Measurements from ENCODE around the gene SLC38A6. TPM values are rescaled to one million over a fixed set of nuclear protein-coding genes. Genes with fewer than 3 reads are reported as not detected.

Gene SLC38A6
- total RNA-seq, 1 experiment from 2014 or later, result 9.3 TPM

GRCh38 chr14:61074852-61075251 is 93.8 kb downstream of the SLC38A6 start:
- no peaks in the 10 kb centered on the region for H3K36me3 ChIP-seq (ENCODE audit: control insufficient read depth, insufficient read depth, low read length)
- H3K27ac ChIP-seq (ENCODE audit: low read length), result no peak overlapping the region
- intact Hi-C loops (cut with micrococcal nuclease; ENCODE audit: unreplicated experiment), result no loop called here
- no peaks in the 10 kb centered on the region for H3K4me1 ChIP-seq (ENCODE audit: control insufficient read depth, insufficient read depth, low read length)
- no peak for ATAC-seq
- BruUV-seq (replicated peaks), result no TSS peak
- H3K27me3 ChIP-seq (ENCODE audit: control insufficient read depth, insufficient read depth, low read length), result no peaks in the 10 kb centered on the region
- in situ Hi-C loops (cut with HindIII; ENCODE audit: low pct_unique_long_range_greater_than_20kb, low sequenced_read_pairs), result no loop called here
- no peak overlapping the region for H3K4me3 ChIP-seq (ENCODE audit: low read depth in 2 of 2, low read length in 2 of 2)
- no peak for TF ChIP-seq SIN3A (IDR thresholded peaks at IDR 0.05; ENCODE audit: borderline replicate concordance, insufficient read depth, low read depth, low read length)
- H3K9me3 ChIP-seq (ENCODE audit: control insufficient read depth, insufficient read depth, low read depth, low read length), result no peaks in the 10 kb centered on the region
- DNase-seq (ENCODE audit: low read depth, low spot score), result no peak
- ChIA-PET POLR2A (interaction anchor here (0.6 kb wide), 1 partner anchor 10 kb away, joined by 4 read pairs; no protein-coding TSS in a partner anchor), CTCF (no interaction called here)

GRCh38 chr14:61076556-61076955 is 95.5 kb downstream of the SLC38A6 start:
- BruUV-seq (replicated peaks), result no TSS peak
- TF ChIP-seq SIN3A (IDR thresholded peaks at IDR 0.05; ENCODE audit: borderline replicate concordance, insufficient read depth, low read depth, low read length), result no peak
- TF ChIP-seq POLR2AphosphoS5 (IDR thresholded peaks at IDR 0.05; ENCODE audit: low read depth, low read length), result no peak
- TF ChIP-seq REST (IDR thresholded peaks at IDR 0.05; ENCODE audit: insufficient read depth in 1 of 2, low read depth in 2 of 2, low read length in 1 of 2), result no peak
- no peak for TF ChIP-seq CTCF (IDR thresholded peaks at IDR 0.05)
- TF ChIP-seq TCF7L2 (IDR thresholded peaks at IDR 0.05; ENCODE audit: low read depth, low read length), result no peak
- intact Hi-C loops (cut with micrococcal nuclease; ENCODE audit: unreplicated experiment) (no loop called here), in situ Hi-C loops (cut with HindIII; ENCODE audit: low pct_unique_long_range_greater_than_20kb, low sequenced_read_pairs) (no loop called here)
- Histone ChIP-seq H3K4me1 (ENCODE audit: control insufficient read depth, insufficient read depth, low read length) (no peaks in the 10 kb centered on the region), H3K36me3 (ENCODE audit: control insufficient read depth, insufficient read depth, low read length) (no peaks in the 10 kb centered on the region), H3K4me3 (ENCODE audit: low read depth in 2 of 2, low read length in 2 of 2) (no peak overlapping the region), H3K27ac (ENCODE audit: low read length) (no peak overlapping the region), H3K9me3 (ENCODE audit: control insufficient read depth, insufficient read depth, low read depth, low read length) (no peaks in the 10 kb centered on the region), H3K27me3 (ENCODE audit: control insufficient read depth, insufficient read depth, low read length) (no peaks in the 10 kb centered on the region)
- CTCF ChIA-PET, result no interaction called here
- no peak for DNase-seq (ENCODE audit: low read depth, low spot score)
- no peak for ATAC-seq
- POLR2A ChIA-PET, result no interaction called here

- intact Hi-C loops (cut with micrococcal nuclease; ENCODE audit: unreplicated experiment), result no loop called here
Observed at GRCh38 chr14:61077437-61077836, 96.4 kb downstream of the SLC38A6 start.

More at GRCh38 chr14:61077437-61077836, 96.4 kb downstream of the SLC38A6 start:
- Histone ChIP-seq H3K36me3 (ENCODE audit: control insufficient read depth, insufficient read depth, low read length) (no peaks in the 10 kb centered on the region), H3K4me3 (ENCODE audit: low read depth in 2 of 2, low read length in 2 of 2) (no peak overlapping the region), H3K4me1 (ENCODE audit: control insufficient read depth, insufficient read depth, low read length) (no peaks in the 10 kb centered on the region), H3K27ac (ENCODE audit: low read length) (no peak overlapping the region), H3K27me3 (ENCODE audit: control insufficient read depth, insufficient read depth, low read length) (no peaks in the 10 kb centered on the region), H3K9me3 (ENCODE audit: control insufficient read depth, insufficient read depth, low read depth, low read length) (no peaks in the 10 kb centered on the region)
- no peak for ATAC-seq
- no peak for DNase-seq (ENCODE audit: low read depth, low spot score)
- ChIA-PET POLR2A (no interaction called here), CTCF (no interaction called here)
- BruUV-seq (replicated peaks), result no TSS peak
- in situ Hi-C loops (cut with HindIII; ENCODE audit: low pct_unique_long_range_greater_than_20kb, low sequenced_read_pairs), result no loop called here
- no peak for TF ChIP-seq POLR2AphosphoS5 (IDR thresholded peaks at IDR 0.05; ENCODE audit: low read depth, low read length)
- no peak for TF ChIP-seq REST (IDR thresholded peaks at IDR 0.05; ENCODE audit: insufficient read depth in 1 of 2, low read depth in 2 of 2, low read length in 1 of 2)
- TF ChIP-seq SIN3A (IDR thresholded peaks at IDR 0.05; ENCODE audit: borderline replicate concordance, insufficient read depth, low read depth, low read length), result no peak
- TF ChIP-seq CTCF (IDR thresholded peaks at IDR 0.05), result no peak
- TF ChIP-seq TCF7L2 (IDR thresholded peaks at IDR 0.05; ENCODE audit: low read depth, low read length), result no peak

All from Panc1 (cell line).